OCI-LY7 (cell line): ENCODE results near the gene CLCN4.

Experiments
- CTCF ChIP-seq: fragments of 200-600 bp; sonication (generic); conservative IDR thresholded peaks from 2 replicates; pipeline ENCODE4 v1.5.1; 2014; ENCODE audit warnings: mild to moderate bottlenecking, antibody characterized with exemption, low read length, moderate library complexity, mixed read lengths
- EZH2phosphoT487 ChIP-seq: fragments of 200-600 bp; sonication (generic); IDR thresholded peaks from 2 replicates; pipeline ENCODE4 v1.6.1; 2018; ENCODE audit warnings: low read depth, borderline replicate concordance, mild to moderate bottlenecking, mixed run types, antibody characterized with exemption, low read length, moderate library complexity, mixed read lengths

- no peak for TF ChIP-seq CTCF
- TF ChIP-seq EZH2phosphoT487, result no peak
Observed at GRCh38 chrX:10120828-10121227, 35.9 kb upstream of the CLCN4 start.
